ENCODE data around the gene CFAP46. TPM values are rescaled to one million over a fixed set of nuclear protein-coding genes. Genes with fewer than 3 reads are reported as not detected.

Gene CFAP46
- polyA plus RNA-seq, 1 of the 3 experiments (the other 2 are of a cell fraction), result 3.9 TPM

DNA sequence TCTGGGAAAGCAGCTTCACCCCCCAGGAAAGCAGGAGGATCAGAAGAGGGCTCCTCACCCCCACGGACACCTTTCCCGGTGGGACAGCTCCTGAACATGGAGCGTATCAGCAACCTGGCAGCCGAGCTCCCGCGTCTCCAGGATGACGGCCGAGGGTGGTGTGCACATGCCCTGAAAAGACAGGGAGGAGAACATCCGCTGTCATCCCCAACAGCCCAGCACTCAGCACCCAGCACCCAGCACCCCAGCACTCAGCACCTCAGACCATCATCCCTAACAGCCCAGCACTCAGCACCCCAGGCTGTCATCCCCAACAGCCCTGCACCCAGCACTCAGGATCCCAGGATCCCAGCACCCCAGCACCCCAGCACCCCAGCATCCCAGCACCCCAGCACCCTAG is 3.9 kb upstream of the CFAP46 start:
- Histone ChIP-seq H3K4me1 (ENCODE audit: control insufficient read depth in 1 of 2, insufficient read depth in 2 of 2, low read depth in 1 of 2, low read length in 1 of 2) (peaks cover 0 to 11% of the 10 kb centered on the region in 2 experiments; a peak in 1 of 4 replicates), H3K4me2 (no peak overlapping the region), H3K36me3 (replicated peaks in 1 of 2; ENCODE audit: control insufficient read depth in 1 of 2, insufficient read depth in 2 of 2, low read length in 1 of 2) (no peaks in the 10 kb centered on the region), H3K9me3 (no peaks in the 10 kb centered on the region), H3K9ac (no peak overlapping the region), H3K79me2 (ENCODE audit: insufficient read depth) (no peaks in the 10 kb centered on the region), H3K27me3 (ENCODE audit: insufficient read depth) (peaks cover 14% of the 10 kb centered on the region), H3K4me3 (ENCODE audit: low read depth in 2 of 2, low read length in 1 of 2) (no peak overlapping the region), H3K27ac (ENCODE audit: low read depth in 2 of 2, low read length in 1 of 2) (no peak overlapping the region), H3F3A (replicated peaks; ENCODE audit: insufficient read depth) (no peaks in the 10 kb centered on the region), H4K20me1 (ENCODE audit: insufficient read depth) (no peaks in the 10 kb centered on the region), H2AFZ (ENCODE audit: low read depth) (no peak overlapping the region), H3K9me2 (no peaks in the 10 kb centered on the region)
- TF ChIP-seq, protein P1, sequence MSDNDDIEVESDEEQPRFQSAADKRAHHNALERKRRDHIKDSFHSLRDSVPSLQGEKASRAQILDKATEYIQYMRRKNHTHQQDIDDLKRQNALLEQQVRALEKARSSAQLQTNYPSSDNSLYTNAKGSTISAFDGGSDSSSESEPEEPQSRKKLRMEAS (IDR thresholded peaks at IDR 0.05; ENCODE audit: low read depth), result no peak
- TF ChIP-seq, protein P2, sequence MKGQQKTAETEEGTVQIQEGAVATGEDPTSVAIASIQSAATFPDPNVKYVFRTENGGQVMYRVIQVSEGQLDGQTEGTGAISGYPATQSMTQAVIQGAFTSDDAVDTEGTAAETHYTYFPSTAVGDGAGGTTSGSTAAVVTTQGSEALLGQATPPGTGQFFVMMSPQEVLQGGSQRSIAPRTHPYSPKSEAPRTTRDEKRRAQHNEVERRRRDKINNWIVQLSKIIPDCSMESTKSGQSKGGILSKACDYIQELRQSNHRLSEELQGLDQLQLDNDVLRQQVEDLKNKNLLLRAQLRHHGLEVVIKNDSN (IDR thresholded peaks at IDR 0.05; ENCODE audit: borderline replicate concordance, low read depth), result no peak
- TF ChIP-seq NFIC (IDR thresholded peaks at IDR 0.05; ENCODE audit: borderline replicate concordance), result no peak
- TF ChIP-seq TAF1 (IDR thresholded peaks at IDR 0.05; ENCODE audit: borderline replicate concordance, low read depth, low read length), result no peak
- TF ChIP-seq SIN3A (IDR thresholded peaks at IDR 0.05; ENCODE audit: borderline replicate concordance, low read depth, low read length), result no peak
- no peak for TF ChIP-seq POLR2AphosphoS5 (IDR thresholded peaks at IDR 0.05; ENCODE audit: low read depth, low read length)
- TF ChIP-seq, protein P3, sequence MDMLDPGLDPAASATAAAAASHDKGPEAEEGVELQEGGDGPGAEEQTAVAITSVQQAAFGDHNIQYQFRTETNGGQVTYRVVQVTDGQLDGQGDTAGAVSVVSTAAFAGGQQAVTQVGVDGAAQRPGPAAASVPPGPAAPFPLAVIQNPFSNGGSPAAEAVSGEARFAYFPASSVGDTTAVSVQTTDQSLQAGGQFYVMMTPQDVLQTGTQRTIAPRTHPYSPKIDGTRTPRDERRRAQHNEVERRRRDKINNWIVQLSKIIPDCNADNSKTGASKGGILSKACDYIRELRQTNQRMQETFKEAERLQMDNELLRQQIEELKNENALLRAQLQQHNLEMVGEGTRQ (IDR thresholded peaks at IDR 0.05; ENCODE audit: borderline replicate concordance, low read depth, low read length), result no peak
- no peak for TF ChIP-seq CHD2 (IDR thresholded peaks at IDR 0.05; ENCODE audit: low read length, partially characterized antibody)
- no peak for DNase-seq
- WGBS (ENCODE audit: low lambda C conversion rate), result no CpG with 5 or more reads among the region's 9 CpGs
- CTCF ChIA-PET, result no interaction called here
- POLR2A ChIA-PET, result no interaction called here

DNA sequence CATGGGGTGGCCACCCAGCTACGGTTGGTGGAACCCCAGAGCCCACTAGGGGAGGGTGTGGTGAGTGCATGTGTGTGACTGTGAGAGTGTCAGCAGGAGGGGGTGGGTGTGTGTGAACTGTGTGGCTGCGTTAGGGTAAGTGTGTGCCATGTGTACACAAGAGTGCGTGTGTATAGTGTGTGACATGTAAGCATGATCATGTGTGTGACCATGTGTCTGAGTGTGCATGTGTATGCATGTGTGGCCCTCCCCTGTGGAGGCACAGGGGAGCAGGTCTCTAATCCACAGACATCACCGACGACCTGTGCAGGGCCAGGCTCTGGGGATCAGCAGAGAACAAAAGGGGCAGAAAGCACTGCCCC is 3.5 kb upstream of the CFAP46 start:
- Histone ChIP-seq H3K4me2 (no peak overlapping the region), H3F3A (replicated peaks; ENCODE audit: insufficient read depth) (no peaks in the 10 kb centered on the region), H3K9me2 (no peaks in the 10 kb centered on the region), H3K4me1 (ENCODE audit: control insufficient read depth in 1 of 2, insufficient read depth in 2 of 2, low read depth in 1 of 2, low read length in 1 of 2) (peaks cover 0 to 11% of the 10 kb centered on the region in 2 experiments; a peak in 1 of 4 replicates), H3K36me3 (replicated peaks in 1 of 2; ENCODE audit: control insufficient read depth in 1 of 2, insufficient read depth in 2 of 2, low read length in 1 of 2) (no peaks in the 10 kb centered on the region), H3K79me2 (ENCODE audit: insufficient read depth) (no peaks in the 10 kb centered on the region), H3K9me3 (no peaks in the 10 kb centered on the region), H3K4me3 (ENCODE audit: low read depth in 2 of 2, low read length in 1 of 2) (no peak overlapping the region), H2AFZ (ENCODE audit: low read depth) (no peak overlapping the region), H3K27ac (ENCODE audit: low read depth in 2 of 2, low read length in 1 of 2) (no peak overlapping the region), H4K20me1 (ENCODE audit: insufficient read depth) (no peaks in the 10 kb centered on the region), H3K27me3 (ENCODE audit: insufficient read depth) (peaks cover 9% of the 10 kb centered on the region), H3K9ac (no peak overlapping the region)
- ChIA-PET POLR2A (no interaction called here), CTCF (no interaction called here)
- WGBS (ENCODE audit: low lambda C conversion rate), result 63% methylated on average over 5 of the region's 5 CpGs
- DNase-seq, result no peak
- no peak for TF ChIP-seq TCF12 (IDR thresholded peaks at IDR 0.05)
- TF ChIP-seq, protein P4, sequence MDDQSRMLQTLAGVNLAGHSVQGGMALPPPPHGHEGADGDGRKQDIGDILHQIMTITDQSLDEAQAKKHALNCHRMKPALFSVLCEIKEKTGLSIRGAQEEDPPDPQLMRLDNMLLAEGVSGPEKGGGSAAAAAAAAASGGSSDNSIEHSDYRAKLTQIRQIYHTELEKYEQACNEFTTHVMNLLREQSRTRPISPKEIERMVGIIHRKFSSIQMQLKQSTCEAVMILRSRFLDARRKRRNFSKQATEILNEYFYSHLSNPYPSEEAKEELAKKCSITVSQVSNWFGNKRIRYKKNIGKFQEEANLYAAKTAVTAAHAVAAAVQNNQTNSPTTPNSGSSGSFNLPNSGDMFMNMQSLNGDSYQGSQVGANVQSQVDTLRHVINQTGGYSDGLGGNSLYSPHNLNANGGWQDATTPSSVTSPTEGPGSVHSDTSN (IDR thresholded peaks at IDR 0.05), result no peak
- no peak for TF ChIP-seq ELF1 (IDR thresholded peaks at IDR 0.05)
- no peak for TF ChIP-seq SIN3A (IDR thresholded peaks at IDR 0.05; ENCODE audit: borderline replicate concordance, low read depth, low read length)
- TF ChIP-seq EP300 (IDR thresholded peaks at IDR 0.05; ENCODE audit: borderline replicate concordance in 1 of 2, low read depth in 1 of 2, low read length in 1 of 2), result no peak
- TF ChIP-seq, protein P3 (IDR thresholded peaks at IDR 0.05; ENCODE audit: borderline replicate concordance, low read depth, low read length), result no peak
